HG03066 (cell line): ENCODE results near the gene SYT1.

Source experiments
- ATAC-seq: cut with Tn5 transposase; IDR thresholded peaks from one replicate; pipeline ENCODE4 v1.9.1; 2021; ENCODE audit warnings: low read depth; ENCODE audit not compliant: unreplicated experiment

Gene SYT1

GRCh38 chr12:79326663-79327062 lies 462.1 kb downstream of the SYT1 start:
- no peak for ATAC-seq

GRCh38 chr12:79327465-79327864 lies 462.9 kb downstream of the SYT1 start:
- ATAC-seq, result no peak

GRCh38 chr12:79329933-79330332 lies 465.4 kb downstream of the SYT1 start:
- ATAC-seq, result no peak

GRCh38 chr12:79331870-79332269 lies 467.3 kb downstream of the SYT1 start:
- ATAC-seq, result no peak

- ATAC-seq, result no peak
Measured at GRCh38 chr12:79333144-79333543, 468.6 kb downstream of the SYT1 start.

GRCh38 chr12:79337662-79338290 lies 473.2 kb downstream of the SYT1 start:
- no peak for ATAC-seq

- peak; percentile 57 for ATAC-seq
Measured at GRCh38 chr12:79344855-79345847, 480.6 kb downstream of the SYT1 start.

GRCh38 chr12:79347866-79348265 lies 483.3 kb downstream of the SYT1 start:
- ATAC-seq, result no peak

- no peak for ATAC-seq
Measured at GRCh38 chr12:79351251-79351650, 486.7 kb downstream of the SYT1 start.

GRCh38 chr12:79356216-79356615 lies 491.6 kb downstream of the SYT1 start:
- no peak for ATAC-seq

- ATAC-seq, result no peak
Measured at GRCh38 chr12:79357048-79357447, 492.5 kb downstream of the SYT1 start.

- no peak for ATAC-seq
Measured at GRCh38 chr12:79358716-79359300, 494.2 kb downstream of the SYT1 start.

GRCh38 chr12:79360286-79360685 lies 495.7 kb downstream of the SYT1 start:
- ATAC-seq, result no peak

GRCh38 chr12:79360936-79361335 lies 496.4 kb downstream of the SYT1 start:
- ATAC-seq, result no peak

- ATAC-seq, result no peak
Measured at GRCh38 chr12:79364197-79364596, 499.6 kb downstream of the SYT1 start.

GRCh38 chr12:79366374-79366773 lies 501.8 kb downstream of the SYT1 start:
- no peak for ATAC-seq

- no peak for ATAC-seq
Measured at GRCh38 chr12:79367032-79367589, 502.5 kb downstream of the SYT1 start.

GRCh38 chr12:79370021-79370420 lies 505.4 kb downstream of the SYT1 start:
- no peak for ATAC-seq

GRCh38 chr12:79371226-79371625 lies 506.7 kb downstream of the SYT1 start:
- ATAC-seq, result no peak

- no peak for ATAC-seq
Measured at GRCh38 chr12:79373896-79374499, 509.4 kb downstream of the SYT1 start.

- ATAC-seq, result no peak
Measured at GRCh38 chr12:79374545-79374944, 510.0 kb downstream of the SYT1 start.
